PC-3 (cell line): ENCODE results near the gene NPNT. TPM values are rescaled to one million over a fixed set of nuclear protein-coding genes. Genes with fewer than 3 reads are reported as not detected.
"Not testable (repeated sequence)": the region's sequence is repeated elsewhere in the genome, so short reads cannot be mapped to it uniquely, and the experiment has no call there.

Experiments
- ATAC-seq: fragments of 200-7000 bp; cut with Tn5 transposase; 2 replicates; pipeline ENCODE4 v1.9.1; 2020; ENCODE audit warnings: mild to moderate bottlenecking, moderate library complexity
- Bru-seq: library from RNA; stranded (reverse); fragments of 400-500 nt; gene quantifications from one replicate; lab custom pipeline; 2021; lab: Mats Ljungman, UMichigan
- BruChase-seq, 2 experiments: library from RNA; stranded (reverse); fragments of 400-500 nt; gene quantifications; one replicate each; lab custom pipeline; 2021; lab: Mats Ljungman, UMichigan
- BruUV-seq: library from RNA; stranded (reverse); fragments of 400-500 nt; replicated peaks from 2 replicates; lab custom pipeline; 2021; lab: Mats Ljungman, UMichigan
- CTCF ChIA-PET: fragments of 300-600 bp; sonication (Branson Sonifier 250); formaldehyde crosslinking; loops from one replicate; lab custom pipeline; 2022; ENCODE audit warnings: antibody characterized with exemption; lab: Charles Lee
- POLR2A ChIA-PET: fragments of 300-600 bp; sonication (Branson Sonifier 250); formaldehyde crosslinking; loops from one replicate; lab custom pipeline; 2022; ENCODE audit warnings: antibody characterized with exemption; ENCODE audit not compliant: unreplicated experiment; lab: Charles Lee
- DNase-seq: peaks from one replicate; pipeline ENCODE4 v3.0.0-alpha.2; 2015
- H2AFZ ChIP-seq: fragments of 300-600 bp; sonication (generic); 2 replicates; pipeline ENCODE4 v1.6.0; 2016; ENCODE audit warnings: antibody characterized with exemption, low read length
- H3F3A ChIP-seq: fragments of 300-600 bp; sonication (generic); one replicate; pipeline ENCODE4 v1.6.0; 2017; ENCODE audit warnings: antibody characterized with exemption, low read length, control low read depth, mild to moderate bottlenecking; ENCODE audit not compliant: unreplicated experiment
- H3K27ac ChIP-seq: fragments of 300-600 bp; sonication (generic); 2 replicates; pipeline ENCODE4 v1.5.1; 2016; ENCODE audit warnings: mild to moderate bottlenecking, low read length
- H3K27me3 ChIP-seq: fragments of 300-600 bp; sonication (generic); 2 replicates; pipeline ENCODE4 v1.6.1; 2016; ENCODE audit warnings: low read length, mixed read lengths
- H3K36me3 ChIP-seq: fragments of 300-600 bp; sonication (generic); 2 replicates; pipeline ENCODE4 v1.6.1; 2016; ENCODE audit warnings: low read depth, mixed run types, low read length, mixed read lengths
- H3K4me1 ChIP-seq: fragments of 300-600 bp; sonication (generic); 2 replicates; pipeline ENCODE4 v1.5.1; 2016; ENCODE audit warnings: low read length; ENCODE audit not compliant: insufficient read depth
- H3K4me2 ChIP-seq: fragments of 300-600 bp; sonication (generic); 2 replicates; pipeline ENCODE4 v1.6.0; 2016; ENCODE audit warnings: low read length
- H3K4me3 ChIP-seq: fragments of 300-600 bp; sonication (generic); 2 replicates; pipeline ENCODE4 v1.5.1; 2016; ENCODE audit warnings: mild to moderate bottlenecking, low read length, mixed read lengths
- H3K79me2 ChIP-seq: fragments of 300-600 bp; sonication (generic); 2 replicates; pipeline ENCODE4 v1.6.1; 2017; ENCODE audit warnings: low read length, mixed read lengths
- H3K9ac ChIP-seq: fragments of 300-600 bp; sonication (generic); 2 replicates; pipeline ENCODE4 v1.6.0; 2016; ENCODE audit warnings: mild to moderate bottlenecking, low read length
- H3K9me2 ChIP-seq: fragments of 300-600 bp; sonication (generic); replicated peaks from 2 replicates; pipeline ENCODE4 v1.6.1; 2016; ENCODE audit warnings: mixed run types, low read length, mixed read lengths
- H3K9me3 ChIP-seq: fragments of 300-600 bp; sonication (generic); 2 replicates; pipeline ENCODE4 v1.6.1; 2016; ENCODE audit warnings: low read length, mixed read lengths
- H4K20me1 ChIP-seq: fragments of 300-600 bp; sonication (generic); 2 replicates; pipeline ENCODE4 v1.6.1; 2016; ENCODE audit warnings: low read length, mixed read lengths
- EZH2 ChIP-seq: fragments of 300-600 bp; sonication (generic); IDR thresholded peaks from one replicate; pipeline ENCODE4 v1.6.1; 2017; ENCODE audit warnings: antibody characterized with exemption, mild to moderate bottlenecking, low read length; ENCODE audit not compliant: unreplicated experiment
- EZH2phosphoT487 ChIP-seq: fragments of 300-600 bp; sonication (generic); IDR thresholded peaks from 2 replicates; pipeline ENCODE4 v1.6.1; 2018; ENCODE audit warnings: mild to moderate bottlenecking, antibody characterized with exemption, low read length, borderline replicate concordance
- intact Hi-C: fragments of 100-400 bp; cut with micrococcal nuclease; formaldehyde crosslinking; loops from 2 replicates; pipeline ENCODE4 v1.9.0; 2023
- long read RNA-seq: library from polyadenylated mRNA; unstranded; transcript quantifications from one replicate; pipeline ENCODE4 v2.0.0, GENCODE V29; 2021; ENCODE audit not compliant: unreplicated experiment
- total RNA-seq: library from RNA; depleted of rRNA; stranded (reverse); fragments of >200 nt; gene quantifications from 2 replicates; pipeline ENCODE4 v1.2.3, GENCODE V29; 2014; rRNA removed
- TF ChIP-seq, protein P1 (sequence below): fragments of 300-600 bp; sonication (generic); conservative IDR thresholded peaks from 2 replicates; pipeline ENCODE4 v1.5.1; 2017; ENCODE audit warnings: antibody characterized with exemption, low read depth, mild to moderate bottlenecking, low read length

Gene NPNT, protein sequence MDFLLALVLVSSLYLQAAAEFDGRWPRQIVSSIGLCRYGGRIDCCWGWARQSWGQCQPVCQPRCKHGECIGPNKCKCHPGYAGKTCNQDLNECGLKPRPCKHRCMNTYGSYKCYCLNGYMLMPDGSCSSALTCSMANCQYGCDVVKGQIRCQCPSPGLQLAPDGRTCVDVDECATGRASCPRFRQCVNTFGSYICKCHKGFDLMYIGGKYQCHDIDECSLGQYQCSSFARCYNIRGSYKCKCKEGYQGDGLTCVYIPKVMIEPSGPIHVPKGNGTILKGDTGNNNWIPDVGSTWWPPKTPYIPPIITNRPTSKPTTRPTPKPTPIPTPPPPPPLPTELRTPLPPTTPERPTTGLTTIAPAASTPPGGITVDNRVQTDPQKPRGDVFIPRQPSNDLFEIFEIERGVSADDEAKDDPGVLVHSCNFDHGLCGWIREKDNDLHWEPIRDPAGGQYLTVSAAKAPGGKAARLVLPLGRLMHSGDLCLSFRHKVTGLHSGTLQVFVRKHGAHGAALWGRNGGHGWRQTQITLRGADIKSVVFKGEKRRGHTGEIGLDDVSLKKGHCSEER
- 29.7 and 34.5 TPM in 2 replicates for total RNA-seq
- percentile 50 among the genes with signal in this experiment for Bru-seq, nascent RNA
- BruChase-seq, experiment 1, labeled RNA remaining after a 6-hour chase = percentile 50 among the genes with signal in this experiment
- percentile 51 among the genes with signal in this experiment for BruChase-seq, experiment 2, labeled RNA remaining after a 2-hour chase
- long read RNA-seq, full-length matches to known transcripts = 46 of 59 reads
- long read RNA-seq, partial matches to known transcripts = 3 of 59 reads
- long read RNA-seq, other reads (novel, unspliced or antisense) = 10 of 59 reads

DNA sequence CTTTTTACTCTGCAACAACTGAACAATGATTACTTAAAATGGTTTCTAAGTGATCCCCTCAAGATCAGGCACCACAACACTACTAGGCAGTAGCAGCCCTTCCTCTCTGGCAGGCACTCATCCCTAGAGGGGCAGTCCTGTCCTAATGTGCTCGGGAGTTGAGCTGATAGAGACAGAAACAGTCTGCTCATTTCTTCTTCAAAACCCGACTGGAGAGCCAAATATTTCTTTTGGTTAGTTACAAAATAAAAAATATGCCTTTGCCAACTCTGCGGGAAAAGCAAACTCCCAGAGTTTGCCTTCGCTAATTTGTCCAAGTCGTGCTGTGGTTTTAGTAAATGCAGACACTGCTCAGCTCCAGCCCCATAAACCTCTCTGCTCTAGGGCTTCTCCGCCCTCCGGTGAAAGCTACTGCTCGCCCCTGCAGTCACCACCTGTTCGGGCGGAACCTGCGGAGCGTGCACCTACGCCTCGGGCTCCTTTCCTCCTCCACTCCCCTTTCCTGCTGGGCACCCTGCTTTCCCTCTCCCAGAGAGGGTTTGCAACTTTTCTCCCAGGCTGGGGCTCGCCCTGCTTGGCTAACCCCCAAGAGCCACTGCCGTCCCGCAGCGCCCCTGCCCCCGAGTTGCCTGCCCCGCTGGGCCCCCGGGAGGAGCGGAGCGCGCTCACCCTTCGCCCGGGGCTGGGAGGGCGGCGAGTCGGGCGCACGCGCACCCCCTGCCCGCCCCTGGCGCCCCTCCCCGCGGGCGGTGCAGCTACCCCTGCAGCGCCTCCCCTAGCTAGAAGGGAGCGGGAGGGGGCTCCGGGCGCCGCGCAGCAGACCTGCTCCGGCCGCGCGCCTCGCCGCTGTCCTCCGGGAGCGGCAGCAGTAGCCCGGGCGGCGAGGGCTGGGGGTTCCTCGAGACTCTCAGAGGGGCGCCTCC, at the start of gene NPNT:
TSS of gene NPNT (plus strand) at position 812 of the 923 bp plus-strand sequence. CDS start 182 bp downstream, outside the sequence.
- POLR2A ChIA-PET = no interaction called here
- intact Hi-C loops = loop anchor here (10.0 kb wide), 1 partner anchor 310 kb away; no protein-coding TSS in a partner anchor
- no peak for TF ChIP-seq EZH2
- TF ChIP-seq, protein P1, sequence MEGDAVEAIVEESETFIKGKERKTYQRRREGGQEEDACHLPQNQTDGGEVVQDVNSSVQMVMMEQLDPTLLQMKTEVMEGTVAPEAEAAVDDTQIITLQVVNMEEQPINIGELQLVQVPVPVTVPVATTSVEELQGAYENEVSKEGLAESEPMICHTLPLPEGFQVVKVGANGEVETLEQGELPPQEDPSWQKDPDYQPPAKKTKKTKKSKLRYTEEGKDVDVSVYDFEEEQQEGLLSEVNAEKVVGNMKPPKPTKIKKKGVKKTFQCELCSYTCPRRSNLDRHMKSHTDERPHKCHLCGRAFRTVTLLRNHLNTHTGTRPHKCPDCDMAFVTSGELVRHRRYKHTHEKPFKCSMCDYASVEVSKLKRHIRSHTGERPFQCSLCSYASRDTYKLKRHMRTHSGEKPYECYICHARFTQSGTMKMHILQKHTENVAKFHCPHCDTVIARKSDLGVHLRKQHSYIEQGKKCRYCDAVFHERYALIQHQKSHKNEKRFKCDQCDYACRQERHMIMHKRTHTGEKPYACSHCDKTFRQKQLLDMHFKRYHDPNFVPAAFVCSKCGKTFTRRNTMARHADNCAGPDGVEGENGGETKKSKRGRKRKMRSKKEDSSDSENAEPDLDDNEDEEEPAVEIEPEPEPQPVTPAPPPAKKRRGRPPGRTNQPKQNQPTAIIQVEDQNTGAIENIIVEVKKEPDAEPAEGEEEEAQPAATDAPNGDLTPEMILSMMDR = no peak
- TF ChIP-seq EZH2phosphoT487 = no peak

DNA sequence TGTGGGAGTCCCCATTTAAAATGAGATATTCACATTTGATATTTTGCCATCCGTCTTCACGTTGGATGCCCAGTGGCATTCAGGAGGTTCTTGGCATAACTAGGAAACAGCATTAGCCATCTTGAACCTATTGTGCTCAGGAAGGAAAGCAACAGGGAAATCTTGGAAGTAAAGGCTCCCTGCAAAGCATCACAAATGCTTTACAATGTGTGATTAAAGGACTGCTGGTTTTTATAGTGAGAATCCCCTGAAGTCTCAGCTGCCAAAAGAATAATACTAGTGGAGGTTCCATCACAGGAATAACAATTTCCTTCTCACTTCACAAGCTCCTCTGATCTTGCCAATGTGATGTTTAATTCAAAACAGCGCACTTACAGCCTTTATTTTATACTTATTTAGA, 49.7 kb upstream of the NPNT start:
- ChIA-PET CTCF (no interaction called here), POLR2A (no interaction called here)
- intact Hi-C loops = no loop called here
- ATAC-seq (no peak), DNase-seq (no peak)
- TF ChIP-seq EZH2 = no peak
- no peak for TF ChIP-seq EZH2phosphoT487
- TF ChIP-seq, protein P1 = no peak
- no peaks in the 10 kb centered on the region for H3K79me2 ChIP-seq
- H3K4me3 ChIP-seq = no peak overlapping the region
- no TSS peak for BruUV-seq
- no peaks in the 10 kb centered on the region for H4K20me1 ChIP-seq
- no peak overlapping the region for H3K4me2 ChIP-seq
- H3K36me3 ChIP-seq = no peaks in the 10 kb centered on the region
- no peaks in the 10 kb centered on the region for H3F3A ChIP-seq
- H3K27ac ChIP-seq = no peak overlapping the region
- no peaks in the 10 kb centered on the region for H3K9me3 ChIP-seq
- H3K9ac ChIP-seq = no peak overlapping the region
- H3K9me2 ChIP-seq = no peaks in the 10 kb centered on the region
- H3K27me3 ChIP-seq = no peaks in the 10 kb centered on the region
- peaks cover 7% of the 10 kb centered on the region; the same call in 1 of the 2 replicates for H3K4me1 ChIP-seq
- H2AFZ ChIP-seq = no peak overlapping the region

More for the DNA sequence above, at the start of gene NPNT:
- DNase-seq = peak; percentile 63
- H3K9me3 ChIP-seq = no peaks in the 10 kb centered on the region
- H3K27ac ChIP-seq = peak within 1 kb of the TSS; percentile 41
- peak; percentile 62 for ATAC-seq
- peak within 1 kb of the TSS; percentile 90 for H3K4me3 ChIP-seq
- BruUV-seq = no TSS peak
- no peaks in the 10 kb centered on the region for H3K9me2 ChIP-seq
- H3K27me3 ChIP-seq = no peaks in the 10 kb centered on the region
- H3K36me3 ChIP-seq = no peaks in the 10 kb centered on the region
- peak within 1 kb of the TSS; percentile 75 for H3K9ac ChIP-seq
- CTCF ChIA-PET = interaction anchor here (0.6 kb wide), 1 partner anchor 184 kb away, joined by 3 read pairs; no protein-coding TSS in a partner anchor
- no peaks in the 10 kb centered on the region for H3F3A ChIP-seq
- H3K4me1 ChIP-seq = peaks cover 26% of the 10 kb centered on the region
- H2AFZ ChIP-seq = peak within 1 kb of the TSS; percentile 92
- peak within 1 kb of the TSS; percentile 86 for H3K4me2 ChIP-seq
- H3K79me2 ChIP-seq = peaks cover 28% of the 10 kb centered on the region
- no peaks in the 10 kb centered on the region for H4K20me1 ChIP-seq

DNA sequence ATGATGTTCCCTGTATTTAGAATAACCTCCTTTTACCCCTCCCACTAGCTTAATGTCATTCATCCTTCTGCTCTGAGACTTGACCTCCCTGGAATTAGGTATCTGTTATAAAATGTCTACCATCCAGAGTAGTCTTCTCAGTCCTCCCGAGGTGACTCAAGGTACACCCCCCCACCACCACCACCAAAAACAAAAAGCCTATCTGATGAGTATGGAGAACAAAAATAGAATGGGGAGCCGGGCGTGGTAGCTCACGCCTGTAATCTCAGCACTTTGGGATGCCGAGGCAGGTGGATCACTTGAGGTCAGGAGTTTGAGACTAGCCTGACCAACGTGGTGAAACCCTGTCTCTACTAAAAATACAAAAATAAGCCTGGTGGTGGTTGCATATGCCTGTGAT, 46.9 kb upstream of the NPNT start:
- ATAC-seq, H3K27me3 ChIP-seq, H3F3A ChIP-seq, intact Hi-C loops, H3K9me2 ChIP-seq, H3K27ac ChIP-seq, DNase-seq, H3K4me3 ChIP-seq, CTCF ChIA-PET, H3K9ac ChIP-seq, H3K9me3 ChIP-seq, H4K20me1 ChIP-seq, POLR2A ChIA-PET, BruUV-seq, H2AFZ ChIP-seq, H3K79me2 ChIP-seq, H3K4me2 ChIP-seq, H3K36me3 ChIP-seq: not testable (repeated sequence)
- H3K4me1 ChIP-seq = peaks cover 12% of the 10 kb centered on the region; the same call in 1 of the 2 replicates
